GM19372 (cell line): Measurements from ENCODE around the gene ADAM22.
"Not testable (repeated sequence)": the region's sequence is repeated elsewhere in the genome, so short reads cannot be mapped to it uniquely, and the experiment has no call there.

Experiments used
- ATAC-seq: cut with Tn5 transposase; IDR thresholded peaks from one replicate; pipeline ENCODE4 v1.9.1; 2021; ENCODE audit warnings: mild to moderate bottlenecking, low read depth, moderate library complexity; ENCODE audit not compliant: unreplicated experiment

Gene ADAM22

DNA sequence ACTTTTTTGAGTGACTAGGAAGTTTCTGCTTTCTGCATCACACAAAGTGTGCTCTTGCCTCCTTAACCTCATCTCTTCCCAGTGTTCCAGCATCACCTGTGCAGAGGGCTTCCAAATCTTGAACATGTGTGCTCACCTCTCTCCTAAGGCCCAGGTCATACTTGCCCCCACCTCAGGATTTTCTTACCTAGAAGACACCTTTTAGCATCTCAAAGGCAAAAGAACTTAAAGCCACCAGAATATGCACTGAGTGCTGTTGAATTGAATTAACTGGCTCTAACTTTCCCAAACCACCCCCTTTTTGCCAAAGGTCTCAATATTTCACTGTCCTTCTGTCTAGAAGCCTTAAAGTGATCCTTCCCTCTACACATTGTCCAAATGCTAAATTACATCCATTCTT lies 219.3 kb downstream of the ADAM22 start:
- no peak for ATAC-seq

DNA sequence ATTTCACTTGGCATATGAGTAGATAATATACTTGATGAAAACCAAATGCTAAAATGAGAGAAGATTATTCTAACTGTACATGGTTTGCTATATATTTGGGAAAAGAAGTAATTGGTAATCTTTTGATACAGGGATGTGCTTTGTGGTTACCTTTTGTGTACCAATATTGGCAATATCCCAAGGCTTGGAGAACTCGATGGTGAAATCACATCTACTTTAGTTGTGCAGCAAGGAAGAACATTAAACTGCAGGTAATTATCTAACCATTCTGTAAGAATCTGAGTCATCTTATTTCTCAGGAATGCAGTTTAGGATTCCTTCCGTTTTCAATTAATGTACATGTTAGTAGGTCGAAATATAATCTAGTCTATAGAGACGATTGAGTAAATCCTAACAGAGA lies 221.7 kb downstream of the ADAM22 start:
- ATAC-seq = no peak

DNA sequence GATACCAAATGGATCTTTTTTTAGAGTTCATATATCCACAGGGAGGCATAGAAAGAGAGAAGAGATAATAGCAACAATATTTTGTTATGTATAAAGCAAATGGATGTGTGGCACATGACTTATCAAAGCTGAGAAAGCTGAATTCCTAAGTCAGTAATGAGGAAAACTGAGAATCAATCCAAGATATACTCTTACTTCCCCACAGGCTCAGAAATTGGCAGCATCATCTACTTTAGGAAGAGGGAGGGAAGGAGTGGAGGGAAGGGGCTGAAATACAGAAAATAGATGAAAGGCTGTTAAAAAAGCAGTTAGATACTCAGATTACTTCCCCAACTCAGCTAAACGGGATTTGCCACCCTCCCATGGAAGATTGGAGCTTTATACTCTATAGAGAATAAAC lies 222.3 kb downstream of the ADAM22 start:
- ATAC-seq = no peak

GRCh38 chr7:88159741-88160140 lies 225.7 kb downstream of the ADAM22 start:
- ATAC-seq = not testable (repeated sequence)

DNA sequence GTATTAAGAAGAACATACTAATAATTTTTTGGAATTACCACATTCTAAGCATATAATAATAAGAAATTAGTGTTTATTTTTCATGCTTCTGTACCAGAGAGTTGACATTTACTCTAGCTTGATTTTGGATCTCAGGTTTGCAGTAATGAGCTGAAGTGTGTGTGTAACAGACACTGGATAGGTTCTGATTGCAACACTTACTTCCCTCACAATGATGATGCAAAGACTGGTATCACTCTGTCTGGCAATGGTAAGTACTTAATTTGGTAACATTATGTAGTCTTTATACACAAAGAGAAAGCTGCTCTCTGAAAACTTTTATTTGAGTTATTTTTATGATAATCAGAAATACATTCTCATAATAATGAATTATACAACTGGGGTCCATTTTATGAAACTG lies 231.6 kb downstream of the ADAM22 start:
- ATAC-seq = no peak

DNA sequence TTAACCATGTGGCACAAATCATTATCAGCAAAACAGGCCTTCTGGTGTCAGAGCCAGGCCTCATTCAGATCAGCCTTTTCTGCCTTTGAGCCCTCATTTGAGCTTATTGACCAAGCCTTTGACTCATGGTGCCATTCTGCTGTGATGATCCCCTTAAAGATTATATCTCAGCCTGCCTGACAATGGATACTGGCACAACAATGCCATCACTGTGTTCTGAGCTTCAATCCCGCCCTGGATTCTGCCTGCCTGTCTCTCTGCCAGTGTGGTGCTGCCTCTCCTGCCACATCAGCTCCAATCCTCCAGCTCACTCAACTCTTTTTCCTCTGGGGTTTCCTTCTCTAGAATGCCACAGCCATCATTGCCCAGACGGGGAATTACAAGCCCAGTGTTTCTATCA lies 233.2 kb downstream of the ADAM22 start:
- ATAC-seq = no peak

DNA sequence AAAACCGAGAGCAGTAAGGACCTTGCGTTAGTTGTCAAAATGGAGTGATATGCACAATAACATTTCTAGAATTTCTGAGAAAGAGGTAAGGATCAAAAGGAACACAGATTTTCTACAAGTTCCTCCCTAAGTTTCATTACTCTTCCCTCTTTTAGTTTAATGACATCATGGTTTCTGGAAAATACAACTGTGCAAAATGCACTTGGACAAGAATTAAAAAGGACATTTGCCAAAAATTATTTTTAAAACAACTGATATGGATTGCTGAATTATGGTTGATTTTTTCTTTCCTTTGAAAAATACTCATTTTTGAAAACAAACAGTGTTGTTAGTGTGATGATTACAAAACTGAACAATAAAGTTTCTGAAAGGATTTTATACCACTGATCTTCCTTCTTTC lies 233.7 kb downstream of the ADAM22 start:
- ATAC-seq = no peak

DNA sequence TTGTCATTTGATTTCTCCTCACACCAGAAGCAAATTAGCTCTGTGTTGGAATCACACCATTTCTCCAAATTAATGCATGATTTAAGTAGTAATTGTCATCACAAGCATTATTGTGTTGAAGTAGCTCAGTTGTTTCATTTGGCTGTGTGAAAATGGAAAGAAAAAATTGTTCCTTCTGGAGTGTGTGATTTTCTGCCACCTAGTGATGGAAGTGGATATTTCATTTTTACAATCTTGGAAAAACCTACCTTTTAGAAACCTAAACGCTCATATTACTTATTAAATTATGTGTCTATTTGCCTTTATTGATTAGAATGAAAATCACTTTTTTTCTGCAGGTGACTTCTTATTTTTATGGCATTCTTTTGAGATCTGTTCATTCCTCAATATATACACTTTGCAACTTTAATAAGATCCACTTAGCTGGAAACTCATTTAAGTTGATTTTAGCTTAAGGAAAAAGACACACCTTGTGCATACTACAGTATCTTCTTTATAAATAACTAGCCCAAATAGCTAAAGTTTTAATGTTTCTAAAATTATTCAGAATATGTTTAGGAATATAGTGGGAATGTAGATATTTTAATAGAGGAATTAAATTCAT lies 235.8 kb downstream of the ADAM22 start:
- ATAC-seq = peak; percentile 50

GRCh38 chr7:88172842-88173241 lies 238.8 kb downstream of the ADAM22 start:
- ATAC-seq = no peak

GRCh38 chr7:88176190-88176589 lies 242.1 kb downstream of the ADAM22 start:
- no peak for ATAC-seq

DNA sequence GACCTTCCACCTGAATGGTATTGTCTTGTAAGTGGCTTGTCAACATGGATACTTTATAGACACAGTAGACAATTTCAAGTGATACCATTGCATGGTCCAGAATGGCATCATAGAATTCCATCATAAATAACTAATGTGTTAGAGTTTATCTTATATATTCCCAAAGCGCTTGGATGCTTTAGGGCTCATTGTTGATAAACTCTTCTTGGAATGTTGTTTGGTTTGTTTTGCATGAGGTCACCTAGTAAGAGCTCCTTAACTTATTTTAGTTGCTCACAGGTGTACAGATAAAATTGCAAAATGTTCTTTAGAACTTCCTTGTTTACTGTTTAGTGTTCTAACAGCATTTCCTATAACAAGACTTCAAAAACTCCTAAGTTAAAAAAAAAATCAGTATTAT lies 249.0 kb downstream of the ADAM22 start:
- no peak for ATAC-seq

DNA sequence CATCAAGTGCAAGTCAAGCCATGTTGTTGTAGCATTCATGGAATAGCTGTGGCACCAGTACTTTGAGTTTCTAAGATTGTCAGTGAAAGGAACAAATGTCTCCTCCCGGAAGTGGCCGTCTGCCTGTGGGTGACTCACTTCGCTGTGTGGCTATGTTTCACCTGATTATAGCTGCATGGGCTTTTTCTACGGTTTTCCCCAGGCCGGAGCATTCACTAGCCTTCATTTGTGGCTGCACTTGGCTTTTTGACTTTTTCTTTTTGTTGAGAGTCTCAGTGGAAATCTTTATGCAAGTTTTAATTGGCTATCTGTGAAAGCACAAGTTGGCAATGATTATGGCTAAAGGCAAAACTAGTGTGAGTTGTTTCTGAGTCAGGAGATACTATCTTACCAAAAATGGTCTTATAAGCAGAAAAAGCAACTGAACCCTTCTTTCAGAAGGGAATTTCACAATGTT lies 250.8 kb downstream of the ADAM22 start:
- peak; percentile 97 for ATAC-seq

GRCh38 chr7:88185650-88186049 lies 251.6 kb downstream of the ADAM22 start:
- ATAC-seq = no peak

GRCh38 chr7:88191911-88192310 lies 257.9 kb downstream of the ADAM22 start:
- ATAC-seq = no peak

GRCh38 chr7:88200261-88200660 lies 266.2 kb downstream of the ADAM22 start:
- ATAC-seq = no peak

DNA sequence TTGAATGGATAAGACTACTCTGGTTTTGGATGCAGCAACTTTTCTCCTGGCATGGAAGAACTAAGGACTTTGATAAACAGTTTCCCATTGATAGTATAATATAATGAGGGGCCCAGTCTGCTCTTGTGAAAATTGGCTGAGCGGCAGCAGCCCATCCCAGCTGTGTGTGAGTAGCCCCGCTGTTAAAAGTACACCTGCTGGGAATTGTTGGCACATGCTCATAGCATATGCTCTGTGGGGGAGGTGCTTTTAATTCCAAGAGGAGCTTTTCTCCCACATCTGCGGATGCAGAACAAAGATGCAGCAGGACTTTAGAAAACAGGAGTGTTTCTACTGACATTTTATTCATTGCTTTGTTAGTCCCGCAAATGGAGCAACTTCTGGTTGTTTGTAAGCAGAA lies 266.7 kb downstream of the ADAM22 start:
- no peak for ATAC-seq

DNA sequence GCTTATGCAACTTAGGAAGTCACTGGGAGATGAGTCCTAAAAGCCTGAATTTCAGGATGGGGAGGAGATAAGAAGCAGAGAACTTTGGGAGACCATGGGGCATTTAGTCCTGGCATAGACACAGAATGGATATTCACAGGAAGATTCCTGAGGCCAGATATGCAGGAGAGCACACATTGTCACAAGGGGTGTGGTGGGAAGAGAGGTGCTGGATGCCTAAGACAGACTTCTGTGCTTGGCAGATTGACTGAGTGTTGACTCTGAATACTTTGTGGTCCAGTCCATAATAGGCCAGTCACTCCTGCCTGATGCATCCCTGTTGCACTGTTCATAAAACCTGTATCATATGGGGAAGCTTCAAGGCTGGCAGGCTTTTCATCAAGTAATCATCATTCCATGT lies 267.3 kb downstream of the ADAM22 start:
- ATAC-seq = no peak

DNA sequence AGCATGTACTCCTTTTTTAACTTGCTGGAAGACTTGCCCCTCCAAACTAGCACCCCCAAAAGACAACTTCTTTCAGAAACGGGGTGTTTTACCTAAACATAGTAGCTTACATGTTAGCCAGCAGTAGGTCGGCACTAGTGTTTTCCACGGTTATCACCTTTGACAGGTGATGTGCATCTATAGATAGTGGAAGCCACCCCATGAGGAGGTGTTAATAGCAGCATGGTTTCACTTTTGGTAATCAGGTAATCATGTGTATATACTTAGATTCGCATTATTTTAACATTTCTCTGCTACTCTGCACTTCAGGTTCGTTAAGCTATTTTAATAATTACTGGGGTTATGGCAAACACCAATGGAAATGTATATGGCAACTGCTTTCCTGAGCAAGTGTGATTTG lies 268.2 kb downstream of the ADAM22 start:
- no peak for ATAC-seq

GRCh38 chr7:88202799-88203198 lies 268.7 kb downstream of the ADAM22 start:
- no peak for ATAC-seq

GRCh38 chr7:88203401-88203800 lies 269.4 kb downstream of the ADAM22 start:
- no peak for ATAC-seq

- ATAC-seq = no peak
Observed at GRCh38 chr7:88204525-88205110, 270.6 kb downstream of the ADAM22 start.

- ATAC-seq = no peak
Observed at GRCh38 chr7:88205179-88205578, 271.1 kb downstream of the ADAM22 start.

DNA sequence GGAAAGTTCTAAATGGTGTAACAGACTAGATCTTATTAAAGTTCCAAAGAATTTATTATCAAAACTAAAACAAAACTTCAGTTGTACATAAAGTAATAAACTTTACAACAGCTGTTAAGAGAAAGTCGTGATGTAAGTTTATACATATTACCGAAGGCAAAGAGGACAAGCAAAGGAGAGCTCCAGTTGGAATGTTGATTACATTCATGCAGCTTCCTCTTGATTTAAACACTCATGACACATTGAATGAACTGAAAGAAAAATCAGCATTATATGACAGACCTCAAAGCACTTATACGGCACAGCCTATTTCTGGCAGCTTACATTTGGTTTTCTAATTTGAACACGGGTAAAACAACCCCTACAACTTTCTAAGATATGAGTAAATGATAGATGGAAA lies 272.2 kb downstream of the ADAM22 start:
- no peak for ATAC-seq
